HepG2 (cell line): ENCODE measurements around the gene BTG1. TPM values are rescaled to one million over a fixed set of nuclear protein-coding genes. Genes with fewer than 3 reads are reported as not detected.

ENCODE experiments used
- GABPB1 ChIP-seq: IDR thresholded peaks from 2 replicates; pipeline ENCODE4 v1.6.1; 2016; ENCODE audit warnings: mild to moderate bottlenecking, missing genetic modification reagents, moderate library complexity, missing compliant biosample characterization
- RNF2 ChIP-seq: fragments of 450-650 bp; conservative IDR thresholded peaks from 2 replicates; pipeline ENCODE4 v1.6.1; 2016; ENCODE audit warnings: low read depth
- polyA plus RNA-seq, 8 experiments: library from polyadenylated mRNA; depleted of rRNA in 3 of 8; stranded (reverse) in 7 of 8; unstranded in 1 of 8; fragments of >200 nt; fragmentation: Illumina TruSeq in 4 of 8; extraction: Trizol in 4 of 8; gene quantifications; 2 replicates each; pipeline versions ENCODE4 v1.2.1 to v1.2.3, GENCODE V29; 2011 to 2016; ENCODE audit warnings: low read depth in 4 of 8, missing spikeins in 1 of 8, mixed read lengths in 1 of 8; ENCODE audit not compliant: insufficient read depth in 1 of 8
- total RNA-seq, 5 experiments: library from RNA; depleted of rRNA; stranded (reverse); fragments of >200 nt; fragmentation: Illumina TruSeq; extraction: Trizol; gene quantifications; 2 replicates each; pipeline ENCODE4 v1.2.3, GENCODE V29; 2016; ENCODE audit warnings: low read depth in 1 of 5
- TF ChIP-seq, protein P1 (sequence below), 2 experiments: fragments of 450-650 bp in 1 of 2; sonication (generic) in 1 of 2; formaldehyde crosslinking in 1 of 2; IDR thresholded peaks; 2 replicates each; pipeline versions ENCODE4 v1.6.1 to v1.8.0; 2016 to 2022; ENCODE audit warnings: antibody characterized with exemption in 1 of 2, mild to moderate bottlenecking in 1 of 2, missing genetic modification reagents in 1 of 2

BTG1 gene
- total and polyA plus RNA-seq, 2 of the 13 experiments (the other 11 are each of a cell fraction or from before 2014, with no cell fraction given): 7.5 to 16.7 TPM

GRCh38 chr12:92139634-92140150, 6.0 kb downstream of the BTG1 start (continued):
- TF ChIP-seq, protein P1, sequence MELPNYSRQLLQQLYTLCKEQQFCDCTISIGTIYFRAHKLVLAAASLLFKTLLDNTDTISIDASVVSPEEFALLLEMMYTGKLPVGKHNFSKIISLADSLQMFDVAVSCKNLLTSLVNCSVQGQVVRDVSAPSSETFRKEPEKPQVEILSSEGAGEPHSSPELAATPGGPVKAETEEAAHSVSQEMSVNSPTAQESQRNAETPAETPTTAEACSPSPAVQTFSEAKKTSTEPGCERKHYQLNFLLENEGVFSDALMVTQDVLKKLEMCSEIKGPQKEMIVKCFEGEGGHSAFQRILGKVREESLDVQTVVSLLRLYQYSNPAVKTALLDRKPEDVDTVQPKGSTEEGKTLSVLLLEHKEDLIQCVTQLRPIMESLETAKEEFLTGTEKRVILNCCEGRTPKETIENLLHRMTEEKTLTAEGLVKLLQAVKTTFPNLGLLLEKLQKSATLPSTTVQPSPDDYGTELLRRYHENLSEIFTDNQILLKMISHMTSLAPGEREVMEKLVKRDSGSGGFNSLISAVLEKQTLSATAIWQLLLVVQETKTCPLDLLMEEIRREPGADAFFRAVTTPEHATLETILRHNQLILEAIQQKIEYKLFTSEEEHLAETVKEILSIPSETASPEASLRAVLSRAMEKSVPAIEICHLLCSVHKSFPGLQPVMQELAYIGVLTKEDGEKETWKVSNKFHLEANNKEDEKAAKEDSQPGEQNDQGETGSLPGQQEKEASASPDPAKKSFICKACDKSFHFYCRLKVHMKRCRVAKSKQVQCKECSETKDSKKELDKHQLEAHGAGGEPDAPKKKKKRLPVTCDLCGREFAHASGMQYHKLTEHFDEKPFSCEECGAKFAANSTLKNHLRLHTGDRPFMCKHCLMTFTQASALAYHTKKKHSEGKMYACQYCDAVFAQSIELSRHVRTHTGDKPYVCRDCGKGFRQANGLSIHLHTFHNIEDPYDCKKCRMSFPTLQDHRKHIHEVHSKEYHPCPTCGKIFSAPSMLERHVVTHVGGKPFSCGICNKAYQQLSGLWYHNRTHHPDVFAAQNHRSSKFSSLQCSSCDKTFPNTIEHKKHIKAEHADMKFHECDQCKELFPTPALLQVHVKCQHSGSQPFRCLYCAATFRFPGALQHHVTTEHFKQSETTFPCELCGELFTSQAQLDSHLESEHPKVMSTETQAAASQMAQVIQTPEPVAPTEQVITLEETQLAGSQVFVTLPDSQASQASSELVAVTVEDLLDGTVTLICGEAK (IDR thresholded peaks at IDR 0.05): no peak
- TF ChIP-seq, protein P1 (CRISPR knock-in tag; IDR thresholded peaks at IDR 0.05): no peak
- TF ChIP-seq GABPB1 (CRISPR knock-in tag): no peak
- no peak for TF ChIP-seq RNF2
